Right atrium auricular region (tissue), 2 donors: Measurements from ENCODE around the gene ZCCHC3. TPM values are rescaled to one million over a fixed set of nuclear protein-coding genes. Genes with fewer than 3 reads are reported as not detected.

Source experiments
- DNase-seq: peaks from one replicate; pipeline ENCODE4 v3.0.0-alpha.2; 2019; ENCODE audit warnings: low spot score
- H3K27ac ChIP-seq, 2 donors: fragments of 200-600 bp; sonication (generic); 1 replicate in 1 of 2; 2 replicates in 1 of 2; pipeline ENCODE4 v1.5.1; 2016 to 2019
- H3K27me3 ChIP-seq, 2 donors: fragments of 200-600 bp; sonication (generic); one replicate each; pipeline versions ENCODE4 v1.5.1 to v1.6.0; 2017 to 2019
- H3K36me3 ChIP-seq: fragments of 200-600 bp; sonication (generic); one replicate; pipeline ENCODE4 v1.5.1; 2016
- H3K4me1 ChIP-seq, 2 donors: fragments of 200-600 bp; sonication (generic); one replicate each; pipeline versions ENCODE4 v1.5.1 to v1.6.0; 2017 to 2019
- H3K4me3 ChIP-seq, 2 donors: fragments of 200-600 bp; sonication (generic); 1 replicate in 1 of 2; 2 replicates in 1 of 2; pipeline ENCODE4 v1.5.1; 2017 to 2019; ENCODE audit warnings: mild to moderate bottlenecking in 1 of 2, moderate library complexity in 1 of 2
- H3K9me3 ChIP-seq, 2 donors: fragments of 200-600 bp; sonication (generic); one replicate each; pipeline ENCODE4 v1.5.1; 2019
- CTCF ChIP-seq, 2 donors: fragments of 200-600 bp; sonication (generic); IDR thresholded peaks; one replicate each; pipeline ENCODE4 v1.5.1; 2019; ENCODE audit warnings: antibody characterized with exemption in 2 of 2
- total RNA-seq, 2 donors: library from RNA; depleted of rRNA; stranded (reverse); fragments of >200 nt; gene quantifications; one replicate each; pipeline ENCODE4 v1.1.0, GENCODE V29; 2016

Gene ZCCHC3
- total RNA-seq, 2 donors from 2014 or later = 10.2 to 14.4 TPM

- Histone ChIP-seq H3K36me3 (no peaks in the 10 kb centered on the region), H3K27ac (no peak overlapping the region), H3K4me1 (peaks cover 0 to 40% of the 10 kb centered on the region in 2 donors), H3K4me3 (no peak overlapping the region), H3K9me3 (no peaks in the 10 kb centered on the region), H3K27me3 (no peaks in the 10 kb centered on the region)
- DNase-seq = no peak
- no peak for TF ChIP-seq CTCF (IDR thresholded peaks at IDR 0.05)
Measured at GRCh38 chr20:295804-296203, 1.6 kb upstream of the ZCCHC3 start.

GRCh38 chr20:297925-298775, 780 bp downstream of the ZCCHC3 start:
- peaks cover 0 to 39% of the 10 kb centered on the region in 2 donors for H3K4me1 ChIP-seq
- peak; percentile 66 for DNase-seq
- H3K36me3 ChIP-seq = no peaks in the 10 kb centered on the region
- H3K27me3 ChIP-seq = no peaks in the 10 kb centered on the region
- H3K4me3 ChIP-seq = peak overlapping the region; percentile 87 to 92
- TF ChIP-seq CTCF (IDR thresholded peaks at IDR 0.05) = no peak
- peak overlapping the region; percentile 97 to 98 for H3K27ac ChIP-seq
- no peaks in the 10 kb centered on the region for H3K9me3 ChIP-seq

- Histone ChIP-seq H3K27ac (peak overlapping the region; percentile 97 to 98), H3K27me3 (no peaks in the 10 kb centered on the region), H3K9me3 (no peaks in the 10 kb centered on the region), H3K4me1 (peaks cover 0 to 39% of the 10 kb centered on the region in 2 donors), H3K4me3 (peak overlapping the region; percentile 87 to 92), H3K36me3 (no peaks in the 10 kb centered on the region)
- no peak for DNase-seq
- no peak for TF ChIP-seq CTCF (IDR thresholded peaks at IDR 0.05)
Measured at GRCh38 chr20:298776-299391, 1.5 kb downstream of the ZCCHC3 start.

GRCh38 chr20:300345-300990, 3.1 kb downstream of the ZCCHC3 start:
- TF ChIP-seq CTCF (IDR thresholded peaks at IDR 0.05) = no peak
- Histone ChIP-seq H3K4me1 (peaks cover 0 to 39% of the 10 kb centered on the region in 2 donors), H3K36me3 (no peaks in the 10 kb centered on the region), H3K27ac (no peak overlapping the region), H3K4me3 (peak overlapping the region in 1 of 2 donors; percentile 92), H3K9me3 (no peaks in the 10 kb centered on the region), H3K27me3 (no peaks in the 10 kb centered on the region)
- no peak for DNase-seq

- no peaks in the 10 kb centered on the region for H3K9me3 ChIP-seq
- H3K27me3 ChIP-seq = no peaks in the 10 kb centered on the region
- no peak overlapping the region for H3K4me3 ChIP-seq
- H3K36me3 ChIP-seq = no peaks in the 10 kb centered on the region
- H3K27ac ChIP-seq = no peak overlapping the region
- no peak for TF ChIP-seq CTCF (IDR thresholded peaks at IDR 0.05)
- no peak for DNase-seq
- peaks cover 0 to 31% of the 10 kb centered on the region in 2 donors for H3K4me1 ChIP-seq
Measured at GRCh38 chr20:301886-302848, 4.8 kb downstream of the ZCCHC3 start.
